ENCODE data around the gene CHST5. TPM values are rescaled to one million over a fixed set of nuclear protein-coding genes. Genes with fewer than 3 reads are reported as not detected.
"Not testable (repeated sequence)": the region's sequence is repeated elsewhere in the genome, so short reads cannot be mapped to it uniquely, and the experiment has no call there.

CHST5 gene
- total and polyA plus RNA-seq, 4 donors: 0.33 to 4.9 (median 2.1) TPM

DNA sequence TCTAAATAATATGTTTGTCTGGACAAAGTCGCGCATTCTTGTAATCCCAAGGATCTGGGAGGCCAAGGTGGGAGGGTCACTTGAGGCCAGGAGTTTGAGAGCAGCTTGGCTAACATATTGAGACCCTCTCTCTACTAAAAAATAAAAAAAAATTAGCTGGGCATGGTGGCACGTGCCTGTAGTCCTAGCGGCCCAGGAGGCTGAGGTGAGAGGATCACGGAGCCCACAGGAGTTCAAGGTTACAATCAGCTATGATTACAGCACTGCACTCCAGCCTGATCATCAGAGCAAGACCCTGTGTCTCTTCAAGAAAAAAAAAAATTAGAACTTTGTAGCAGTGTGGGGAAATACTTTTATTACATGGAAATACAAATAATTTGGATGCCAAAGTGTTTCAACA, 34.5 kb downstream of the CHST5 start:
- Histone ChIP-seq H3K27ac (ENCODE audit: low read depth, low read length) (no peak overlapping the region), H3K4me3 (ENCODE audit: low read depth, low read length) (no peak overlapping the region), H3K4me1 (ENCODE audit: control insufficient read depth, insufficient read depth, low read length) (peaks cover 24% of the 10 kb centered on the region), H3K27me3 (ENCODE audit: control insufficient read depth, insufficient read depth, low read length) (no peaks in the 10 kb centered on the region), H3K9me3 (ENCODE audit: control insufficient read depth, insufficient read depth, low read length) (no peaks in the 10 kb centered on the region), H3K36me3 (ENCODE audit: control insufficient read depth, insufficient read depth, low read length) (no peaks in the 10 kb centered on the region)
- 73% methylated on average over 3 of the region's 5 CpGs for WGBS (ENCODE audit: insufficient coverage)
- DNase-seq (ENCODE audit: low read depth in 4 of 6, low spot score in 6 of 6): no peak

DNA sequence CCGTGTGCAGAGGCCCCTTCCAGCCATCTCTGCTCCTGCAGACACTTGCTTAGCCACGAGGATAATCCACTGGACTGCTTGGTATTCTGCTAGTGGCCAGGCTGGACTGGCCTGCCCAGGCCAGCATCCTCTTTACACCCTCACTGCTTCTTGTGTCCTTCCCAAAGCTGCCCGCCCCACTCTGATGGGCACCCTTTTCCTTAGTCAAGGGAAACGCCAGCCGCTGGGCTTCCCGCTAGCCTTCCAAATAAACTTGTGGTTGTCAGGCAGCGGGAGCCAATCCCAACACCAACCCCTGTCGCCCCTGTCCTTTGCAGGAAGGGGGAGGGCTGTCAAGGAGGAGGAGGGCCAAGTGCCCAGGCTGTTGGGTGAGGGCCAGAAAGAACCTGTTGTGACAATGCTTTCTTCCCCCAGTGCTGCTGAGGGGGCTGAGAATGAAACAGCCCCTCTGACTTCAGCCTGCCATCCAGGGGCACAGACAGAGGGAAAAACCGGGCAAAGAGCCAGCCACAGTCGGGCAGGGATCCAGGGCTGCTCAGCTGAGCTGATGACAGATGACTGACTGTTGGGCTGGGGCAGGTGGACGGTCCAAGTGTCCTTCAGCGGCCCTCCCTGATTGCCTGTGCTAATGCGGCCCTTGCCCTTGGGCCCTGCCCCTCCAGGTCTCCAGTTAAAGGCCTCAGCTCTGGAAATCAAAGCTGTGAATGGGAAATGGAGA, 37.1 kb downstream of the CHST5 start:
- H3K27me3 ChIP-seq (ENCODE audit: control insufficient read depth, insufficient read depth, low read length); H3K36me3 ChIP-seq (ENCODE audit: control insufficient read depth, insufficient read depth, low read length); H3K9me3 ChIP-seq (ENCODE audit: control insufficient read depth, insufficient read depth, low read length); H3K4me3 ChIP-seq (ENCODE audit: low read depth, low read length): not testable (repeated sequence)
- DNase-seq (ENCODE audit: low read depth in 4 of 6, low spot score in 6 of 6): peak in 2 of 6 donors; percentile 83 to 88
- Histone ChIP-seq H3K27ac (ENCODE audit: low read depth, low read length) (peak overlapping the region; percentile 75), H3K4me1 (ENCODE audit: control insufficient read depth, insufficient read depth, low read length) (peaks cover 43% of the 10 kb centered on the region)
- 15% methylated on average over 2 of the region's 13 CpGs for WGBS (ENCODE audit: insufficient coverage)

DNA sequence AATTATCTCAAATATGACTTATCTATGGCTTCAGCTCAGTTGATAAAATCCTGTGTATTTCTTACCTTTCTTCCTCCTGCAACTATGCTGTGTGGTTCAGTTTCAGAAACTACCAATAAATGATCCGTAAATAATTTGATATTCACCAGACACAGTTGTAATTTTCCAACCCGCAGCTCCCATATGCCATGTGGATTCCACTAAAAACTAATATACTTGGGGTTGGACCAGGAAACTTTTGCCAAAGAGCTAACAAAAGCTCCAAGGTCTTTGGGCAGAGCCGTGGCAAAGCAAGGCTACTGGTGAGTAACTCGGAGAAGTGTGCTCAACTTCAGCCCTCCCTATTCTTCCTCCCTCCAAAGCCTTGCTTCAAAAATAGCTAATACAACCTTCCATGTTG, 38.4 kb downstream of the CHST5 start:
- peak in 2 of 6 donors; percentile 16 to 34 for DNase-seq (ENCODE audit: low read depth in 4 of 6, low spot score in 6 of 6)
- WGBS (ENCODE audit: insufficient coverage): no CpG with 5 or more reads among the region's 4 CpGs
- Histone ChIP-seq H3K36me3 (ENCODE audit: control insufficient read depth, insufficient read depth, low read length) (no peaks in the 10 kb centered on the region), H3K4me1 (ENCODE audit: control insufficient read depth, insufficient read depth, low read length) (peaks cover 49% of the 10 kb centered on the region), H3K4me3 (ENCODE audit: low read depth, low read length) (no peak overlapping the region), H3K27ac (ENCODE audit: low read depth, low read length) (no peak overlapping the region), H3K9me3 (ENCODE audit: control insufficient read depth, insufficient read depth, low read length) (no peaks in the 10 kb centered on the region), H3K27me3 (ENCODE audit: control insufficient read depth, insufficient read depth, low read length) (no peaks in the 10 kb centered on the region)

DNA sequence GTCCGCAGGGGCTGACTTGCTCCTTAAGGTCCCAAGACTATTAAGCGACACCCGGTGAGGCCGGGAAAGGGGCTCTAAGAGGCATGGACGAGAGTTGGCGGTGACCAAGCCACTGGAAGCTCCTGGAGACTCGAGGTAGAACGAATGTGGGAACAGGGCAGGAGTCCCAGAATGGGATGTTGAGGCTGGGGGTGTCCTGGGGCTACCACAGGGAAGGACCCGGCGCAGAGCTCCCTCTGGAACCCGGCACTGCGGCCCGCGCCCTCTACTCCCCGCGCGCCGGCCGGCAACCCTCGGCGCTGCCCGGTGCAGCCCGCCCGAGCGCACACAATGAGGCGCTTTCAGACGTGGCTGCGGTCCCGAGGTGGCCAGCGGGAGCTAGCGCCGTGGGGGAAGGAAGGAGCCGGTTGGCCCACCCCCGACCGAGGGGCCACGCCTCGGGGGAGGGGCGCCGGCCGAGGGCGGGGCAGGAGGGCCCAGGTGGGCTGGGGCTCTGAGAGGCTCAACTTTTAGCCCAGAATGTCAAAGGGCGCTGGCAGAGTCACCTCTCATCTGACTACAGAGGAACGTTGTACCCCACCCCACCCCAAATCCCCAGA, 40.7 kb downstream of the CHST5 start, which contains the start of gene CHST6:
CHST6 (minus strand) TSS at position 366 of the 599 bp plus-strand sequence. CDS start 15,613 bp downstream, outside the sequence.
- Histone ChIP-seq H3K36me3 (ENCODE audit: control insufficient read depth, insufficient read depth, low read length) (no peaks in the 10 kb centered on the region), H3K9me3 (ENCODE audit: control insufficient read depth, insufficient read depth, low read length) (no peaks in the 10 kb centered on the region), H3K27ac (ENCODE audit: low read depth, low read length) (peak within 1 kb of the TSS; percentile 50), H3K27me3 (ENCODE audit: control insufficient read depth, insufficient read depth, low read length) (no peaks in the 10 kb centered on the region), H3K4me3 (ENCODE audit: low read depth, low read length) (peak within 1 kb of the TSS; percentile 67), H3K4me1 (ENCODE audit: control insufficient read depth, insufficient read depth, low read length) (peaks cover 48% of the 10 kb centered on the region)
- WGBS (ENCODE audit: insufficient coverage): 1% methylated on average over 42 of the region's 43 CpGs
- peak in 2 of 6 donors; percentile 63 to 76 for DNase-seq (ENCODE audit: low read depth in 4 of 6, low spot score in 6 of 6)

DNA sequence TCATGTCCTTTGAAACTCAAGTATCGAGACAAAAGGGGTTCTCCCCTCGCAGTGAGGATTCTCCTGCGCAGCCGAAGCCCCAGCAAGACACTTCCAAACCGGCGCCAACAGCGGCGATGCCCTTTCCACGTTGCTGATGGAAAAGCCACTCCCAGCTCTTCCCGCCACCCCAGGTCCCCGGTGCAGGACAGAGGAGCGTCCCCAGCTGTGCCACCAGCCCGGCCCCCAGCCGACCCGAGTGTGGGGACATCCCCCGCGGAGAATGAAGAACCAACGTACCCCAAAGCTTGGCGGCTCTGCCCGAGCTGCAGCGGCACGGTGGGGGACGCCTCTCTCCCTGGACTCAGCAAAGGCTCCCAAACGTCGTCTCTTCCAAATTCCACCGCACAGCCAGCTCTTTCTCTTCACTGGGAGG, 41.2 kb downstream of the CHST5 start:
- H3K36me3 ChIP-seq (ENCODE audit: control insufficient read depth, insufficient read depth, low read length): no peaks in the 10 kb centered on the region
- H3K4me1 ChIP-seq (ENCODE audit: control insufficient read depth, insufficient read depth, low read length): peaks cover 48% of the 10 kb centered on the region
- DNase-seq (ENCODE audit: low read depth in 4 of 6, low spot score in 6 of 6): peak in 2 of 6 donors; percentile 31 to 43
- under 1% methylated on average over 26 of the region's 26 CpGs for WGBS (ENCODE audit: insufficient coverage)
- H3K9me3 ChIP-seq (ENCODE audit: control insufficient read depth, insufficient read depth, low read length): no peaks in the 10 kb centered on the region
- H3K4me3 ChIP-seq (ENCODE audit: low read depth, low read length): peak overlapping the region; percentile 67
- peak overlapping the region; percentile 50 for H3K27ac ChIP-seq (ENCODE audit: low read depth, low read length)
- H3K27me3 ChIP-seq (ENCODE audit: control insufficient read depth, insufficient read depth, low read length): no peaks in the 10 kb centered on the region

DNA sequence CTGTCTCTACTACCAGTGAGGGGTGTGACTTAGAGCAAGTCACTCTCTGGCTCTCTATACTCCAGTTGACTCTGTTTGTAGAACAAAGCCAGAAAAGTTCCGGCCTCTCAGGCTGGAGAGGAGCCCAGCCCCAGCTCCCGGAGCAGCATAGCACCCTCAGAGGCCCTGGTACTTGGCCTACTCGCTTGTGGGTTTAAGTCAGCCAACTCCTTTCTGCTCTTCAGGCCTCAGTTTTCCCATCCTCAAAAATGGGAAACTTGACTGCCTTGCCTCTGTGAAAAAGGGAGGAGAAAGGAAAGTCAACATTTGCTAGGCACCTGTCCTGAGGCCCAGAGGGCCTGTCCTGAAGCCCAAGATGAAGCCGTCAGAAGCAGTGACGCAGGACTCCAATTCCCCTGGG, 41.7 kb downstream of the CHST5 start:
- DNase-seq (ENCODE audit: low read depth in 4 of 6, low spot score in 6 of 6): no peak

DNA sequence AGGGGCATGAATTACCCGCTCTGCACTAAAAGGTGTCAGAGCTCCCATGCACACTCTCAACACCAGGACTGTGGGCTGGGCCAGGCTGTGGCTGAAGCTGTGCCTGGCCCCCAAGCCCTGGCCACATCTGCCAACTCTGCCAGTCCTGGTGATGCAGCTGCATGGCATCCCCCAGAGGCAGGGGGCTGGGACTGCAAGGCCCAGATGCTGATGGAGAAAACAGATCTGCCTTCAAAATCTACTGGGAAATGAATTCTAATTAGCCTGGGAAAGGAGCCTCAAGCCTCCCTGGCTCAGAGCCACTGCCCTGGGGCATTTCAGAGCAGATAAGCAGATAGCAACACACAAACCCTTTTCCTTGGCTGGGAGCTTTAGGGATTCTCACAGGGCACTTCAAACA, 44.0 kb downstream of the CHST5 start:
- Histone ChIP-seq H3K36me3 (ENCODE audit: control insufficient read depth, insufficient read depth, low read length) (peaks cover 7% of the 10 kb centered on the region), H3K9me3 (ENCODE audit: control insufficient read depth, insufficient read depth, low read length) (no peaks in the 10 kb centered on the region), H3K27ac (ENCODE audit: low read depth, low read length) (no peak overlapping the region), H3K27me3 (ENCODE audit: control insufficient read depth, insufficient read depth, low read length) (no peaks in the 10 kb centered on the region), H3K4me3 (ENCODE audit: low read depth, low read length) (no peak overlapping the region), H3K4me1 (ENCODE audit: control insufficient read depth, insufficient read depth, low read length) (peaks cover 34% of the 10 kb centered on the region)
- peak in 2 of 6 donors; percentile 58 to 81 for DNase-seq (ENCODE audit: low read depth in 4 of 6, low spot score in 6 of 6)
- WGBS (ENCODE audit: insufficient coverage): 85% methylated on average over 1 of the region's 1 CpG

More for the DNA sequence above, 41.7 kb downstream of the CHST5 start:
- peak overlapping the region; percentile 67 for H3K4me3 ChIP-seq (ENCODE audit: low read depth, low read length)
- WGBS (ENCODE audit: insufficient coverage): 50% methylated on average over 5 of the region's 5 CpGs
- H3K27ac ChIP-seq (ENCODE audit: low read depth, low read length): no peak overlapping the region
- H3K4me1 ChIP-seq (ENCODE audit: control insufficient read depth, insufficient read depth, low read length): peaks cover 48% of the 10 kb centered on the region
- no peaks in the 10 kb centered on the region for H3K27me3 ChIP-seq (ENCODE audit: control insufficient read depth, insufficient read depth, low read length)
- H3K9me3 ChIP-seq (ENCODE audit: control insufficient read depth, insufficient read depth, low read length): no peaks in the 10 kb centered on the region
- H3K36me3 ChIP-seq (ENCODE audit: control insufficient read depth, insufficient read depth, low read length): no peaks in the 10 kb centered on the region

DNA sequence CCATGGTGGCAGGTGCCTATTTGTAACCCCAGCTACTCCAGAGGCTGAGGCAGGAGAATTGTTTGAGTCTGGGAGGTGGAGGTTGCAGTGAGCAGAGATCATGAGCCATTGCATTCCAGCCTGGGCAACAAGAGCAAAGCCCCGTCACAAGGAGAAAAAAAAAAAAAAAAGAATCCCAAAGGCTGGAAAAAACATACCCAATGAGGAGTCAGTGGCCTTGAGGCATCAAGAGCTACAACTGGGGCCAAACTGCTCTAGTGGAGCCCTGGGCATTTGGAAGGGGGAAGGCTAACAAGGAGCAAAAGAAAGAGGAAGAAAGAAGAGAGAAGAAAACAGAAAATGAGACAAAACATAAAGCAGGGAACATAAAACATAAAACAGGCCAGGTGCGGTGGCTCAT, 47.6 kb downstream of the CHST5 start:
- no peak overlapping the region for H3K4me3 ChIP-seq (ENCODE audit: low read depth, low read length)
- no CpG with 5 or more reads among the region's 2 CpGs for WGBS (ENCODE audit: insufficient coverage)

DNA sequence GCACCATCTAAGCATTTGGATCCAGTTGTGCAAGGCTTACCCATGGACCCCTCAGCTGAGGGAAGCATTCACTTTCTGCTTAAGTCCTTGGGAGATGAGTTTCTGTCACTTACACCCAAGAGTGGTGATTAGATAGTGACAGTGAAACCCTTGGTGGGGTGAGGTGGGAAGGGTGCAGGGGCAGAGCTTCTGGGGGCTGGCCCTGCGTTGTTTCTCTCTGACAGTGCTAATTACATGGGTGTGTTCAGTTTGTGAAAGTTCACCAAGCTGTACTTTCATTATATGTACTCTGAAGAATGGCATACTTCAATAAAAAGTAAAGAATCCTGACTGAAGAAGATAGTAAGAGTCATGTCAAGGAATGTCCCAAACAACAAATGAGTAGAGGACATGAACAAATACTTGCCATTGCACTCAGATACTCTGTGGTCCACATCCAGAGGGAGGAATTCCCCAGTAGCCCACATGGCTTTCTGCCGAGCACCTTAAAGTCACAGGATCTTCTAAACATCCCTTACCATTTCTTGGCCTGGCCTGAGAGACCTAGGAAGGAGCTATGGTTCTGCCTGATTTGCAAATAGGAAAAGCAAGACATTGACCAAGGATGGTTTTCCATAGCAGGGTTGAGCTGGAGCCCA, 49.1 kb downstream of the CHST5 start:
- peaks cover 10% of the 10 kb centered on the region for H3K36me3 ChIP-seq (ENCODE audit: control insufficient read depth, insufficient read depth, low read length)
- WGBS (ENCODE audit: insufficient coverage): no CpG with 5 or more reads among the region's 2 CpGs
- DNase-seq (ENCODE audit: low read depth in 4 of 6, low spot score in 6 of 6): no peak
- peaks cover 2% of the 10 kb centered on the region for H3K4me1 ChIP-seq (ENCODE audit: control insufficient read depth, insufficient read depth, low read length)
- no peaks in the 10 kb centered on the region for H3K27me3 ChIP-seq (ENCODE audit: control insufficient read depth, insufficient read depth, low read length)
- no peak overlapping the region for H3K4me3 ChIP-seq (ENCODE audit: low read depth, low read length)
- H3K27ac ChIP-seq (ENCODE audit: low read depth, low read length): no peak overlapping the region
- no peaks in the 10 kb centered on the region for H3K9me3 ChIP-seq (ENCODE audit: control insufficient read depth, insufficient read depth, low read length)

More for the DNA sequence above, 47.6 kb downstream of the CHST5 start:
- no peaks in the 10 kb centered on the region for H3K9me3 ChIP-seq (ENCODE audit: control insufficient read depth, insufficient read depth, low read length)
- peaks cover 10% of the 10 kb centered on the region for H3K36me3 ChIP-seq (ENCODE audit: control insufficient read depth, insufficient read depth, low read length)
- no peaks in the 10 kb centered on the region for H3K27me3 ChIP-seq (ENCODE audit: control insufficient read depth, insufficient read depth, low read length)
- no peak overlapping the region for H3K27ac ChIP-seq (ENCODE audit: low read depth, low read length)
- H3K4me1 ChIP-seq (ENCODE audit: control insufficient read depth, insufficient read depth, low read length): peaks cover 11% of the 10 kb centered on the region
- no peak for DNase-seq (ENCODE audit: low read depth in 4 of 6, low spot score in 6 of 6)
